GM18867 (cell line): ENCODE data around the gene KLHL8.
"Not testable (repeated sequence)": the region's sequence is repeated elsewhere in the genome, so short reads cannot be mapped to it uniquely, and the experiment has no call there.

Experiments used
- ATAC-seq: cut with Tn5 transposase; IDR thresholded peaks from one replicate; pipeline ENCODE4 v1.9.1; 2021; ENCODE audit warnings: mild to moderate bottlenecking, moderate library complexity; ENCODE audit not compliant: unreplicated experiment

KLHL8 gene

GRCh38 chr4:87228262-87228860, 7.9 kb upstream of the KLHL8 start:
- no peak for ATAC-seq

- no peak for ATAC-seq
Observed at GRCh38 chr4:87227751-87228151, 7.3 kb upstream of the KLHL8 start.

- no peak for ATAC-seq
Observed at GRCh38 chr4:87225936-87226335, 5.5 kb upstream of the KLHL8 start.

- ATAC-seq: no peak
Observed at GRCh38 chr4:87224141-87224923, 3.9 kb upstream of the KLHL8 start.

- peak; percentile 36 for ATAC-seq
Observed at GRCh38 chr4:87219632-87220093, 755 bp downstream of the KLHL8 start.

GRCh38 chr4:87217235-87217763, 3.1 kb downstream of the KLHL8 start:
- ATAC-seq: not testable (repeated sequence)

GRCh38 chr4:87216469-87216868, 3.9 kb downstream of the KLHL8 start:
- ATAC-seq: no peak

GRCh38 chr4:87213421-87214075, 6.9 kb downstream of the KLHL8 start:
- ATAC-seq: no peak

- ATAC-seq: no peak
Observed at GRCh38 chr4:87211249-87211952, 9.0 kb downstream of the KLHL8 start.

- ATAC-seq: peak; percentile 59
Observed at GRCh38 chr4:87209696-87210095, 10.7 kb downstream of the KLHL8 start.

- ATAC-seq: no peak
Observed at GRCh38 chr4:87209182-87209581, 11.2 kb downstream of the KLHL8 start.

GRCh38 chr4:87204559-87204958, 15.9 kb downstream of the KLHL8 start:
- ATAC-seq: no peak

GRCh38 chr4:87196927-87197326, 23.5 kb downstream of the KLHL8 start:
- no peak for ATAC-seq

GRCh38 chr4:87196146-87196545, 24.3 kb downstream of the KLHL8 start:
- no peak for ATAC-seq

GRCh38 chr4:87193958-87194675, 26.3 kb downstream of the KLHL8 start:
- no peak for ATAC-seq

- no peak for ATAC-seq
Observed at GRCh38 chr4:87192145-87192919, 28.1 kb downstream of the KLHL8 start.

GRCh38 chr4:87188932-87189331, 31.5 kb downstream of the KLHL8 start:
- ATAC-seq: no peak

- no peak for ATAC-seq
Observed at GRCh38 chr4:87188048-87188447, 32.4 kb downstream of the KLHL8 start.

- ATAC-seq: no peak
Observed at GRCh38 chr4:87185146-87185870, 35.1 kb downstream of the KLHL8 start.
